ENCODE results near the gene SAE1. TPM values are rescaled to one million over a fixed set of nuclear protein-coding genes. Genes with fewer than 3 reads are reported as not detected.

Gene SAE1
- total RNA-seq, 1 experiment from 2014 or later: 270 TPM

GRCh38 chr19:47106821-47107201 is 23.8 kb upstream of the SAE1 start:
- DNase-seq (ENCODE audit: low read depth): no peak

DNA sequence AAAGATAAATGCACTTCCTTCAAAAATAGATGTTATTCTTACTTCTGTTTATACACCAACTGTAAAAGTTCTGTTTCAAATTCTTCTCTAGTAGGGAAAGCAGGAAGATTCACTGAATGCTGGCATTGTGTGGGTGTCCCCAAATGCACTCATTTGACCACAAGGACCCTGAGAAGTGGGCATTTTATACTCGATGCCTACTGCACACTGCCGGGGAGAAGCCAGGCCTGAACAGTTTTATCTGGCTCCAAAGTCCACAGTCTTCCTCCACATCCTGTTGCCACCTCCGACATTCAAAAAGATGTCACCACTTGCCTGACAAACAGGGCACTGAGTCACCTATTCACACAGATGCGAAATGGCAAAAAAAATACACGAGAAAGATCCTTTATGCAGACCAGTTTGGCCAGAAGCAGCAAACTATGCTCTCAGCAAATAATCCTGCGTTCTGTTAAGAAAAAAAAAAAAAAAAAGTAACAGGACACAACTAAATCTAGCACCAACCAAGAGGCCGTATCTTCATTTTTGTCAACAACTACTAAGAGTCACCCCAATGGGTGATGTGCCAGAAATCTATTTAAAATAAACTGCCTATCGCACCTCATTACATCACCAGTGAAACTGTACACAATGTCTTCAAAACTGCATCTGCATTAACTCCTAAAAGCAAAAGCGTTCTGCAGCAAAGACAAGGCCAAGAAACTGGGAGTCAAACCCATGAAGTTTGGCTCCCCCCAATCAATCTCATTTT is 23.3 kb upstream of the SAE1 start:
- peak; percentile 50 for DNase-seq (ENCODE audit: low read depth)

- DNase-seq (ENCODE audit: low read depth): no peak
Observed at GRCh38 chr19:47107953-47108746, 22.5 kb upstream of the SAE1 start.

DNA sequence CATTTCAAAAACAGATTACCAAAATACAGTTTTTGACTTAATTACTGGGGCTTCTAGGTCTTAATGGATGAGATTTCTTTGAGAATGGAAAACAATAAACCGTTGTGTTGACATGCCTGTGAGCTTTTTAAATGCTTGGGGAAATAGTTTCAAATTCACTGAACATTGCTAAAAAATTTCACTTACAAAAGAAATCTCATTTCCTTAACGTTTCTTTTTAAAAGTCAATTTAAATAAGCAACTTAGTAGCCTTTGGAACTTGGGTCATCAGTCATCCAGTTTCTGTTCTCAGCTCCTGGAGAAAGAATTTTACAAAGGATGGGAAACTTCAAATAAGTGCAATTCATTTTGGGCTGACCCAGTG is 21.5 kb upstream of the SAE1 start:
- no peak for DNase-seq (ENCODE audit: low read depth)

DNA sequence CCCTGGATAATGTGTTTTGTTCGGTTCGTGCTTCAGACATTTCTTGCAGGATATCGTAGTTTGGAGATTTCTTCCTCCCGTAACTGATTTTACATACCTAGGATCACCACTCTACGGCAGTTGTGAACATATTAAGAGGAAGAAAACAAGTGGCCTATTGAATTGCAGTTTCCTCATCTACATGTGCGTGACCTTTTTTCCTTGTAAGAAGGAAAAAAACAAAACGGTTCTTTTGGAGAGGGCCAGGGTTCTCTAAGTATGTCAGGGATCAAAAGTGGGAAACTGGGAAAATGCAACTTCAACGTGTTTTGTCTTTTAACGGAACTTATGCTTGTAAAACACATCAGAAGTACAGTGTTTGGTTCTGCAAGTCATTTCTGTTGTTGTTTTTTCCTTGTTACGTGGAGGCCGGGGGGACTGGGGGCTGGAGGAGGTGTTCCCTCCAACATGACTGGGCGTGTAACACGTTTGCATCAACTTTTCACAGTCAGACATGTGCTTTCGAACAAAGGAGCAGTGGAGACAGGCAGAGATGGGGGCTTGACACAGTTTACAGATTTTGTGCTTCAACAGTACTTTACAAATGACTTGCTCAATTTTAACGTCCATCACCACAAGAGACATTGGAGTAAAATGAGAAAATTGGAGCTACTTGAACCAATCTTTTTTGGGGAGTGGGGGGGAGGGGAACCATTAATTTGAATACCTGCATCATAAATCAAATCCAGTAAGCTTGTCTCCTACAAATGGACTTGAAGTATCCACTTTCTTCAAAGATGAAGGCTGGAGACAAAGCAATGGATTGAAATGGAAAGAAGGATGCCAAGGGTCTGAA is 20.9 kb upstream of the SAE1 start:
- DNase-seq (ENCODE audit: low read depth): no peak

DNA sequence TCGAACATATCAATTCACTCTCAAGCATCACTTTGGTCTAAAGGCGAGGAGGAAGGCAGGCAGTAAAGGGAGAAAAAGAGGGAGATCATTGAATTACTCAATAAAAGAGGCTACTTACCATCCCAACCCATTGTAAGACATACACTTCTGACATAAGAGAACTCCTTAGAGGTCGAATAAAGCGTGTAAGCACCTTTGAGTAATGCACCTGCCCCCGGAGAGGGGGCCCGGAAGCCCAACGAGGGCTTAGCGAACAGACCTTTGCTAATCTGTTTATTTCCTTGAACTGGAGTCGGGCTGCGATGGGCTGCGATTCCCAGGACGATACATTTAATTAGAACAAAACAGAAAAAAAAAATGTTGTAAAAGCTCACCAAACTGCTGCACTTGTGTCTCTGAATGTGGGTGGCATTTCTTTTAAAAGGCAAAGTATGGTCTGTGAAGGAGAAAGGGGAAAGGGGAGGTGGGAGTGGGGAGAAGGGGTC is 20.1 kb upstream of the SAE1 start:
- DNase-seq (ENCODE audit: low read depth): no peak

DNA sequence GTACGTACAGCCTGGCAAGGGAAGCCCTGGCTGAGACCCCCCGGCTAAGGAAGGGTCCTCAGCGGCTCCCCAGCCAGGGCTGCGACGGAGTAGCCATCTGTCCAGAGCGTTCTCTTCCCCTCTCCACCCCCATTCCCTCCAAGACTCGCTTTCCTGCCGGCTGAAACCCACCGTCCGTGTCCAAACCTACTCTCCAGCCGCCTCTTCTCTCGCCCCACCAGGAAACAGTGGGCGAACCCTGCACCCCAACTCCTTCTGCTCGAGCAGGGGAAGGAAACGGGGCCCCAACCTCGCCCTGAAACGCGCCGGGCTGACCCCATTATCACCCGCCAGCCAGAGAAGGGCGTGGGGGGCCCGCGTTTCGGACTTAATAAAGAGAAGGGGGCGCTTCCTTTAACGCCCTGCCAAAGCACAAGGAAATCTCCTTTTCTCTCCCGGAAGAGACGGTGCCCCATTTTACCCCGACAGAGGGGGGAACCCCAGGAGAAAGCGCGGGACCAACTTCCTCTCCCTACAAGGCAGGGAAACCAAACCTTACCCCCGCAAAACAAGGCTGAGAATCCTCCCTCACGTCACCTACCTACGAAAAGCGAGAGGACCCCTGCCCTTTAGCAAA is 19.5 kb upstream of the SAE1 start:
- no peak for DNase-seq (ENCODE audit: low read depth)

- no peak for DNase-seq (ENCODE audit: low read depth)
Observed at GRCh38 chr19:47111682-47112165, 18.9 kb upstream of the SAE1 start.

- DNase-seq (ENCODE audit: low read depth): peak; percentile 85
Observed at GRCh38 chr19:47112166-47112996, 18.3 kb upstream of the SAE1 start.

GRCh38 chr19:47112997-47113849 is 17.4 kb upstream of the SAE1 start, which contains the start of gene ZC3H4:
Gene ZC3H4, minus strand, starts transcription at chr19:47113776. Its CDS starts 1,192 bp downstream, at chr19:47112584.
- peak; percentile 99 for DNase-seq (ENCODE audit: low read depth)

DNA sequence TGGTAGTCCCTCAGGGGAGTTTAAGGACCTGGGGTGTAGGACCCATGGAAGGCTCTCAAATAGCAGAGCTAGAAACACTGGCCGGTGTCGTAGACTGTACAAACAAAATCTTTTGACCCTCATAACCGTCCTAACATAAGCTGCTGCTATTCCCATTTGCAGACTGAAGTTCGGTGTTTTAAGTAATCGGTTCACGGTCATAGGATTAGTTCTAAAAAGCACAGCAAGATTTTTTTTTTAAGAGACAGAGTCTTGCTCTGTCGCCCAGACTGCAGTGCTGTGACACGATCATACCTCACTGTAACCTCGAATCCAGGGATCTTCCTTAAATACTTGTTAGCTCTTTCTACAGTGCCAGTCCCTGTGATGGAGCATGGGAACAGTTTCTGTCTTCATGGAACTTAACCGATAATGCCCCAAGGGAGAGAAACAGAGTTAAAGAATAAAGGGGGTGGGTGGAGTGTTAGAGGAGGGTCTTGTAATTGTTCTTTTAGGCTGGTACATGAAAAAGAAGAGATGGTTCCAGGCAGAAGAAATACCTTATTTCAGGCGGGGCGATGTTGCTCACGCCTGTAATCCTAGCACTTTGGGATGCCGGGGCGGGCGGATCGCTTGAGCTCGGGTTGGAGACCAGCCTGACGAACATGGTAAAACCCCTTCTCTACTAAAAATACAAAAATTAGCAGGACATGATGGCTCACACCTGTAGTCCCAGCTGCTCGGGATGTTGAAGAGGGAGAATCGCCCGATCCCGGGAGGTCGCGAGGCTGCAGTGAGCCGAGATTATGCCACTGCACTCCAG is 16.6 kb upstream of the SAE1 start:
- DNase-seq (ENCODE audit: low read depth): no peak

- no peak for DNase-seq (ENCODE audit: low read depth)
Observed at GRCh38 chr19:47120470-47121067, 10.1 kb upstream of the SAE1 start.

DNA sequence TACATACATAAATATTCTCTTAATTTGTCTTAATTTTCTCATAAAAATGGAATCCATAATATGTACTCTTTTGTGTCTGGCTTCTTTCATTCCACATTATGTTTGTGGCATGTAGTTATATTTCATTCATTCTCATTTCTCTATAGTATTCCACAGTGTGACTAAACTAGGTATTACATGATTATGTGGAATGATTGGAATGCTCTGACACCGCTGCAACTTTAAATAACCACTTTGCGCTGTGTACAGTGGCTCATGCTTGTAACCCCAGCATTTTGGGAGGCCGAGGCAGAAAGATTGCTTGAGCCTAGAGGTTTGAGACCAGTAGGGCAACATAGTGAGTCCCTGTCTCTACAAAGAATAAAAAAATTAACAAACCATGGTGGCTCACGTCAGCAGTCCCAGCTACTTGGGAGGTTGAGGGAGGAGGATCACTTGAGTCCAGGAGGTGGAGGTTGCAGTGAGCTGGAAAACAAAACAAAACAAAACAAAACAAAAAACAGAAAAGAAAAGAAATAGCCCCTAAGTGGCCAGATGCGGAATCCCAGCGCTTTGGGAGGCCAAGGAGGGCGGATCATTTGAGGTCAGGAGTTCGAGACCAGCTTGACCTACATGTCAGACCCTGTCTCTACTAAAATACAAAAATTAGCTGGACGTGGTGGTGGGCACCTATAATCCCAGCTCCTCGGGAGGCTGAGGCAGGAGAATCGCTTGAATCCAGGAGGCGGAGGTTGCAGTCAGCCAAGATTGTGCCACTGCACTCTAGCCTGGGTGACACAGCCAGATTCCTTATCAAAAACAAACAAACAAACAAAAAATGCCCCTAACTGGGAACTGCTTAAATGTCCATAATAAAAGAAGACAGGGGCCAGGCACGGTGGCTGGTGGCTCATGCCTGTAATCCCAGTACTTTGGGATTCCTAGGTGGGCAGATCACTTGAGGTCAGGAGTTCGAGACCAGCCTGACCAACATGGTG is 8.0 kb upstream of the SAE1 start:
- DNase-seq (ENCODE audit: low read depth): peak; percentile 85

DNA sequence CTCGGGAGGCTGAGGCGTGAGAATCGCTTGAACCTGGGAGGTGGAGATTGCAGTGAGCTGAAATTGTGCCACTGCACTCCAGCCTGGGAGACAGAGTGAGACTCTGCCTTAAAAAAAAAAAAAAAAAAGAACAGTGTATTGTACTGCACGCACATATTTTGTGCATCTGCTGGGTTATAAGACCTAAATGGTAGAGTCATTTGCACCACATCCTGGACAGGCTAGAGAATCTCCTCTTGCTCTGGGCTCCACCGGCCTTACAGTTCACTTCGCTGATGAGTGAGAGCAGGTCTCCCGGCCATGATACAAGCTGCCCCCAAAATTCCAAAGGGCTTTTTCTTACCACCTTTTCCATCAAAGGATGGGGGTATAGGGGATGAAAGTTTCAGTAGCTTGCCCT is 7.2 kb upstream of the SAE1 start:
- no peak for DNase-seq (ENCODE audit: low read depth)

GRCh38 chr19:47124937-47125668 is 5.5 kb upstream of the SAE1 start:
- peak; percentile 80 for DNase-seq (ENCODE audit: low read depth)

DNA sequence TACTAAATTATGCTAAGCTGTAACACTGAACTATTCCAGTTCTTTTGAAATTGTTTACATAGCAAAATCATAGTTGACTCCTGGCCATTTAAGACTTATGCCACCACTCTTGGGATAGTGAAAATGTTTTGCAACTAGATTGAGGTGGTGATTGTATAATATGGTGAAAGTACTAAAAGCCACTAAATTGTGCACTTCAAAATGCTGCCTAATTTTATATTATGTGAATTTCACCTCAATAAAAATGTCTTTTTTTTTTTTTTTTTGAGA is 5.0 kb upstream of the SAE1 start:
- no peak for DNase-seq (ENCODE audit: low read depth)

GRCh38 chr19:47129579-47129978 is 1.1 kb upstream of the SAE1 start:
- no peak for DNase-seq (ENCODE audit: low read depth)
